SJSA1 (cell line): ENCODE results near the gene FAT1. TPM values are rescaled to one million over a fixed set of nuclear protein-coding genes. Genes with fewer than 3 reads are reported as not detected.

Source experiments
- DNase-seq, 2 experiments: peaks; one replicate each; pipeline ENCODE4 v3.0.0-alpha.2; 2015 to 2020; ENCODE audit warnings: low spot score in 2 of 2, low read depth in 1 of 2
- H3K27ac ChIP-seq: fragments of 250-450 bp; sonication (Bioruptor Pico); 2 replicates; pipeline ENCODE4 v1.5.1; 2020; ENCODE audit warnings: mild to moderate bottlenecking, moderate library complexity
- H3K27me3 ChIP-seq: fragments of 250-450 bp; sonication (Bioruptor Pico); replicated peaks from 2 replicates; pipeline ENCODE4 v1.5.1; 2020; ENCODE audit warnings: mild to moderate bottlenecking, moderate library complexity
- H3K36me3 ChIP-seq: fragments of 250-450 bp; sonication (Bioruptor Pico); 2 replicates; pipeline ENCODE4 v1.5.1; 2020; ENCODE audit warnings: mild to moderate bottlenecking
- H3K4me1 ChIP-seq: fragments of 250-450 bp; sonication (Bioruptor Pico); replicated peaks from 2 replicates; pipeline ENCODE4 v1.6.1; 2021; ENCODE audit warnings: mild to moderate bottlenecking
- H3K4me3 ChIP-seq: fragments of 250-450 bp; sonication (Bioruptor Pico); 2 replicates; pipeline ENCODE4 v1.5.1; 2020; ENCODE audit warnings: mild to moderate bottlenecking
- H3K9me3 ChIP-seq: fragments of 250-450 bp; sonication (Bioruptor Pico); replicated peaks from 2 replicates; pipeline ENCODE4 v1.5.1; 2020; ENCODE audit warnings: mild to moderate bottlenecking
- total RNA-seq: library from RNA; depleted of rRNA; stranded (reverse); fragments of >200 nt; shearing (Covaris generic); gene quantifications from 2 replicates; pipeline ENCODE4 v1.2.3, GENCODE V29; 2014

Gene FAT1
- total RNA-seq, 1 experiment from 2014 or later, result 483 TPM

DNA sequence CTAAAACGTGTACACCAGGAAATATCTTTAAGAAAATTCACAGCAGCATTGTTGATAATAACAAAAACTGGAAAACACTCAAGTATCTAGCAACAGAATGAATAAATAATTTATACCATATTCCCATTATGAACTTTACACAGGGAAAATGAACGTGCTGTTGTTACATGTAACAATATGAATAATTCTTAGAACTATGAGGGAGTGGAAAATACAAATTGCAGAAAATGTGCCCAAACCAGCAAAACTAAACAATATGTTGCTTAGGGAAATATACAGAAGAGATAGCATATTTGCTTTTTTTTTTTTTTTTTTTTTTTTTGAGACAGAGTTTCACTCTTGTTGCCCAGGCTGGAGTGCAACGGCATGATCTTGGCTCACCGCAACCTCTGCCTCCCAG is 14.8 kb upstream of the FAT1 start:
- Histone ChIP-seq H3K27me3 (no peaks in the 10 kb centered on the region), H3K36me3 (no peaks in the 10 kb centered on the region)
- DNase-seq, result no peak

GRCh38 chr4:186737427-186737826 is 13.8 kb upstream of the FAT1 start:
- no peak overlapping the region for H3K27ac ChIP-seq
- no peak for DNase-seq
- no peaks in the 10 kb centered on the region for H3K9me3 ChIP-seq
- H3K4me1 ChIP-seq, result peaks cover 21% of the 10 kb centered on the region
- no peaks in the 10 kb centered on the region for H3K36me3 ChIP-seq
- H3K4me3 ChIP-seq, result no peak overlapping the region
- H3K27me3 ChIP-seq, result no peaks in the 10 kb centered on the region

More for the DNA sequence above, 14.8 kb upstream of the FAT1 start:
- H3K27ac ChIP-seq, result no peak overlapping the region
- no peak overlapping the region for H3K4me3 ChIP-seq
- H3K4me1 ChIP-seq, result peaks cover 31% of the 10 kb centered on the region
- no peaks in the 10 kb centered on the region for H3K9me3 ChIP-seq

- Histone ChIP-seq H3K4me3 (no peak overlapping the region), H3K4me1 (peaks cover 16% of the 10 kb centered on the region), H3K27me3 (no peaks in the 10 kb centered on the region), H3K27ac (no peak overlapping the region; the same call in 1 of the 2 replicates), H3K36me3 (no peaks in the 10 kb centered on the region), H3K9me3 (no peaks in the 10 kb centered on the region)
- DNase-seq, result no peak
Observed at GRCh38 chr4:186736466-186736865, 12.8 kb upstream of the FAT1 start.

- no peak overlapping the region for H3K4me3 ChIP-seq
- H3K27ac ChIP-seq, result no peak overlapping the region
- no peaks in the 10 kb centered on the region for H3K27me3 ChIP-seq
- H3K9me3 ChIP-seq, result no peaks in the 10 kb centered on the region
- H3K36me3 ChIP-seq, result no peaks in the 10 kb centered on the region
- peaks cover 17% of the 10 kb centered on the region for H3K4me1 ChIP-seq
- DNase-seq, result no peak
Observed at GRCh38 chr4:186734251-186734650, 10.6 kb upstream of the FAT1 start.

DNA sequence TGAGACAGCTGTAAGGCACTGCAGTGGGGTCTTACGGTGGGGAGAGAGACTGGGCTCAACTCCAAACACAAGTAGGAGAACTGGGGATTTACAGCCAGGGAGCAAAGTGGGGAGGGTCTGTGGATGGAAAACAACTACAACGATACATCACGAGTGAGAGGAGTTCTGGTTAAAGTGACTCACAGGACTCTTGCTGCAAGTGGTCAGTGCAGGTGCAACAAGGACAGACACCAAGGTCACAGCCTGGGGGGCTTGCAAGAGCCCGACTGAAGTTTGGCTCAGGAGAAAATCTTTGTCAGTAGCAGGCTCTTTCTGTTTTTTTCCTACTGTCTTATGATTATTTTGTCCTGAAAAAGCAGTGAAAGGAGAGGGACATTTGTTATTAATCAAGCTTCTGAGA is 10.1 kb upstream of the FAT1 start:
- Histone ChIP-seq H3K27ac (no peak overlapping the region), H3K9me3 (no peaks in the 10 kb centered on the region), H3K36me3 (no peaks in the 10 kb centered on the region), H3K4me3 (no peak overlapping the region), H3K27me3 (no peaks in the 10 kb centered on the region), H3K4me1 (peaks cover 22% of the 10 kb centered on the region)
- DNase-seq, result no peak

- no peaks in the 10 kb centered on the region for H3K9me3 ChIP-seq
- H3K4me1 ChIP-seq, result peaks cover 23% of the 10 kb centered on the region
- H3K27ac ChIP-seq, result no peak overlapping the region
- no peak overlapping the region for H3K4me3 ChIP-seq
- H3K36me3 ChIP-seq, result peaks cover 12% of the 10 kb centered on the region
- DNase-seq, result no peak
- H3K27me3 ChIP-seq, result no peaks in the 10 kb centered on the region
Observed at GRCh38 chr4:186730621-186731020, 7.0 kb upstream of the FAT1 start.

DNA sequence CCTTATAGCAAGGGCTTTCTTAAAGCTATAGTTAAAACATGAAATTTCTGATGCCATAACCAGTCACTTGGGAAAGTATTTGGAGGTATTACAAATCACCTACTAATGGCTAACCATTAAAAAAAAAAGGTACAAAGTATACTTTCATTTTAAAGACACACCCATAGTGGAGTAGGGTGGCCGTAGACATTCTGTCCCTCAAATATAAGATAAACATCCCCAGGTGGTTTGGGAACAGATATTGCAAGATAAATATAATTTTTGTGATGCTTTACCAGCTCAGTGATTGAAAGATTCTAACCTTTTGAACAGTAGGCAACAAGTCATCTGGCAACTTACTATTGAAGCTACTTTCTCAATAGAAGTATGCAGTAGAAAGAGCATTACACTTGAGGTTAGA is 6.2 kb upstream of the FAT1 start:
- Histone ChIP-seq H3K9me3 (no peaks in the 10 kb centered on the region), H3K27ac (no peak overlapping the region), H3K4me1 (peaks cover 20% of the 10 kb centered on the region), H3K4me3 (no peak overlapping the region), H3K36me3 (peaks cover 20% of the 10 kb centered on the region), H3K27me3 (no peaks in the 10 kb centered on the region)
- DNase-seq, result no peak

GRCh38 chr4:186728631-186729271 is 5.1 kb upstream of the FAT1 start:
- peak overlapping the region; percentile 95 for H3K27ac ChIP-seq
- peak in 1 of 2 experiments; percentile 52 for DNase-seq

DNA sequence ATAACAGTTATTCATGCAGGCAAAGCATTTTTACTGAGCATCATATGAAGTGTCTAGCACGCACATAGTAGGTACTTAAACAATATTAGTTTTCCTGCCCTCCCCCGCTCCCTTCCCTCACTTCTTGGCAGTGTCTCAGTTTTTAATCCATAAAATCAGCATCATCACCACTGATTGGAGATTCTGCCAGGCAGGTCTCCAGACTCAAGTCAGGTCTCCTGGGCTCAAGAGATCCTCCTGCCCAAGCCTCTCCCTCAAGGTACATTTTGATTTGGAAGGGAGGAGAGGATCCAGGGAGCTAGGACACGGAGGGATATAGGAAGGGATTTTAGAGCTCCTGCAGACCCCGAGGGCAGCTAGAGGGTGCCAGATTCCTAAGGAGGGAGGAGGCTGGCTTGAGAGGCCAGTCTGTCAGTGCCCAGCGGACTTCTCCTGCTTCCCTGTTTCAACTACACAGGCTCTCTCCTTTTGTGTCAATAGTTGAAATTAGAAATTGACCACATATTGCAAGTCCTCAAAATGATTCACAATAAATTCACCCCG is 4.4 kb upstream of the FAT1 start:
- H3K4me3 ChIP-seq, result peak overlapping the region; percentile 74
- peak; percentile 71 to 78 for DNase-seq
- H3K4me1 ChIP-seq, result peaks cover 20% of the 10 kb centered on the region
- H3K9me3 ChIP-seq, result no peaks in the 10 kb centered on the region
- H3K27ac ChIP-seq, result peak overlapping the region; percentile 95
- H3K27me3 ChIP-seq, result no peaks in the 10 kb centered on the region
- peaks cover 38% of the 10 kb centered on the region for H3K36me3 ChIP-seq

More at GRCh38 chr4:186728631-186729271, 5.1 kb upstream of the FAT1 start:
- H3K4me3 ChIP-seq, result peak overlapping the region; percentile 74
- H3K27me3 ChIP-seq, result no peaks in the 10 kb centered on the region
- H3K36me3 ChIP-seq, result peaks cover 31% of the 10 kb centered on the region
- H3K4me1 ChIP-seq, result peaks cover 20% of the 10 kb centered on the region
- H3K9me3 ChIP-seq, result no peaks in the 10 kb centered on the region

- peak in 1 of 2 experiments; percentile 56 for DNase-seq
- Histone ChIP-seq H3K9me3 (no peaks in the 10 kb centered on the region), H3K36me3 (peaks cover 42% of the 10 kb centered on the region), H3K27ac (peak overlapping the region; percentile 95), H3K4me1 (peaks cover 20% of the 10 kb centered on the region), H3K27me3 (no peaks in the 10 kb centered on the region), H3K4me3 (peak overlapping the region; percentile 74)
Observed at GRCh38 chr4:186727169-186727976, 3.7 kb upstream of the FAT1 start.

GRCh38 chr4:186726426-186727168 is 2.9 kb upstream of the FAT1 start:
- H3K4me3 ChIP-seq, result peak overlapping the region; percentile 74
- DNase-seq, result peak; percentile 87 to 99
- H3K27ac ChIP-seq, result peak overlapping the region; percentile 95
- H3K4me1 ChIP-seq, result peaks cover 26% of the 10 kb centered on the region
- no peaks in the 10 kb centered on the region for H3K9me3 ChIP-seq
- peaks cover 48% of the 10 kb centered on the region for H3K36me3 ChIP-seq
- H3K27me3 ChIP-seq, result no peaks in the 10 kb centered on the region

DNA sequence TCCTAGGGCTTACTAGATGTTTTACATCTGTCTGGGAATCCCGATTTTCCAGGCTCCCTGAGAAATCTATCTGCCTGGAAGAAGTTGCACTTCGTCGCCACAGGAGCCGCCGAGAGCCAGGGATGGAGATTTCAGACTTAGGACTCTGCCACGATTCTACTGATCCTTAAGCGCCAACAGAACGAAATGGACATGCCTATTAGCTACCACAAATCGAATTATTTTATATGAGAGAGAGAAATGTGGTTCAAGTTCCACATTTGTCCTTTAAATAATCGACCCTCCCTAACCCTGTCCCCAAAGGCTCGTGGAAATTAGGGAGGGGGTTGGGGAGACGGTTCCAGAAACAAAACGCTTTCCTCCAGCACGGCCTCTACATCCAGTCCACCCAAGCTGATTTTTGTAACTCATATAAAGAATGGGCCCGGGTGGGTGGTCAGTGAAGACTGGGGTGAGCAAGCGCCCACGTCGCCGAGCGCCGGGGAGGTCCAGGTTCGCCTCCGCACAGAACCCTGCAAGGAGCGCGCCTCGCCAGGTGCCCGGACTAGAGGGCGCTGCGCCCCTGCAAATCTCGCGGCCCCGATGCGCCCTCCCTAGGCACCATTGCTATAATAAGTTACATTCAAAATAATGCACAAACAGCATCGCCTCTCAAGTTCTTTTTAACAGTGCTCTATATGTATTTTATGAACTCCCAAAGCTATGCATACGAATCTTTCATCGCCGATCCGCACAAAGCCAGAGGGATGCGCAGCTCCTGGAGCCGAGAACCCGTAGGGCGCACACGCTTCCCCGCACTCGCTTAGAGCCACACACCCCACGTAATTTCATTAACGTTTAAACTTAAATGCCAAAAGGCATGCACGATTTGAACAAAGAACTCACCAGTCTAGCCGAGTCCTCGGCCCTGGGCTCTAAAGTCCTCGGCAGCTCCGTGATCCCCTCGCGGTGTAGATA is 2.1 kb upstream of the FAT1 start:
- H3K9me3 ChIP-seq, result no peaks in the 10 kb centered on the region
- DNase-seq, result peak; percentile 95

More for the DNA sequence above, 2.1 kb upstream of the FAT1 start:
- Histone ChIP-seq H3K4me3 (peak overlapping the region; percentile 74), H3K27me3 (no peaks in the 10 kb centered on the region), H3K4me1 (peaks cover 30% of the 10 kb centered on the region), H3K36me3 (peaks cover 57% of the 10 kb centered on the region), H3K27ac (peak overlapping the region; percentile 95)
